Measurements from ENCODE around the gene CYP4F2.
"Not testable (repeated sequence)": the region's sequence is repeated elsewhere in the genome, so short reads cannot be mapped to it uniquely, and the experiment has no call there.

The CYP4F2 gene

GRCh38 chr19:15843203-15843893, 54.5 kb downstream of the CYP4F2 start:
- no peak for DNase-seq

- DNase-seq, result no peak
Observed at GRCh38 chr19:15841875-15842569, 55.9 kb downstream of the CYP4F2 start.

- DNase-seq, result no peak
Observed at GRCh38 chr19:15840833-15841232, 57.0 kb downstream of the CYP4F2 start.

GRCh38 chr19:15839888-15840287, 58.0 kb downstream of the CYP4F2 start:
- DNase-seq, result not testable (repeated sequence)

GRCh38 chr19:15838351-15838750, 59.5 kb downstream of the CYP4F2 start:
- DNase-seq, result no peak

GRCh38 chr19:15837221-15837731, 60.6 kb downstream of the CYP4F2 start:
- no peak for DNase-seq

GRCh38 chr19:15836330-15837220, 61.3 kb downstream of the CYP4F2 start:
- peak; percentile 85 for DNase-seq

- DNase-seq, result not testable (repeated sequence)
Observed at GRCh38 chr19:15835565-15836329, 62.1 kb downstream of the CYP4F2 start.

GRCh38 chr19:15834232-15834631, 63.6 kb downstream of the CYP4F2 start:
- DNase-seq, result not testable (repeated sequence)

GRCh38 chr19:15831626-15832025, 66.2 kb downstream of the CYP4F2 start:
- DNase-seq, result no peak

- DNase-seq, result no peak
Observed at GRCh38 chr19:15829786-15830185, 68.1 kb downstream of the CYP4F2 start.

- DNase-seq, result no peak
Observed at GRCh38 chr19:15829306-15829698, 68.6 kb downstream of the CYP4F2 start.

GRCh38 chr19:15828611-15829305, 69.1 kb downstream of the CYP4F2 start:
- not testable (repeated sequence) for DNase-seq

GRCh38 chr19:15828121-15828610, 69.7 kb downstream of the CYP4F2 start:
- DNase-seq, result no peak
